DND-41 (cell line): ENCODE measurements around the gene HRH1.

ENCODE experiments used
- ATAC-seq: fragments of 200-7000 bp; cut with Tn5 transposase; 3 replicates; pipeline ENCODE4 v1.9.1; 2021; ENCODE audit warnings: low read depth; ENCODE audit not compliant: insufficient read depth
- DNase-seq: peaks from one replicate; pipeline ENCODE4 v3.0.0-alpha.2; 2020
- H2AFZ ChIP-seq: 2 replicates; pipeline ENCODE4 v1.6.0; 2012; ENCODE audit warnings: low read depth, low read length
- H3K27ac ChIP-seq: 2 replicates; pipeline ENCODE4 v1.5.1; 2012; ENCODE audit warnings: low read length, inconsistent platforms
- H3K27me3 ChIP-seq: fragments of 200-600 bp; sonication (generic); 2 replicates; pipeline ENCODE4 v1.6.0; 2012; ENCODE audit warnings: low read length, mild to moderate bottlenecking, inconsistent platforms; ENCODE audit not compliant: insufficient read depth, poor library complexity
- H3K36me3 ChIP-seq: 2 replicates; pipeline ENCODE4 v1.5.1; 2012; ENCODE audit warnings: low read length, inconsistent platforms; ENCODE audit not compliant: insufficient read depth
- H3K4me1 ChIP-seq: 2 replicates; pipeline ENCODE4 v1.5.1; 2012; ENCODE audit warnings: mild to moderate bottlenecking, low read length; ENCODE audit not compliant: insufficient read depth
- H3K4me2 ChIP-seq: 2 replicates; pipeline ENCODE4 v1.6.0; 2012; ENCODE audit warnings: mild to moderate bottlenecking, moderate library complexity, low read length, inconsistent platforms; ENCODE audit not compliant: insufficient read depth
- H3K4me3 ChIP-seq, 2 experiments: fragments of 200-600 bp in 1 of 2; shearing (Covaris generic) in 1 of 2; 2 replicates each; pipeline ENCODE4 v1.5.1; 2012 to 2016; ENCODE audit warnings: inconsistent platforms in 2 of 2, low read length in 2 of 2, mild to moderate bottlenecking in 2 of 2, low read depth in 1 of 2, moderate library complexity in 1 of 2
- H3K79me2 ChIP-seq: 2 replicates; pipeline ENCODE4 v1.6.0; 2012; ENCODE audit warnings: low read length, inconsistent platforms; ENCODE audit not compliant: insufficient read depth
- H3K9ac ChIP-seq: 2 replicates; pipeline ENCODE4 v1.6.0; 2012; ENCODE audit warnings: low read depth, mild to moderate bottlenecking, inconsistent platforms, low read length, moderate library complexity
- H3K9me3 ChIP-seq: 2 replicates; pipeline ENCODE4 v1.5.1; 2012; ENCODE audit warnings: low read length, moderate library complexity, mild to moderate bottlenecking, inconsistent platforms; ENCODE audit not compliant: insufficient read depth, severe bottlenecking
- H4K20me1 ChIP-seq: 2 replicates; pipeline ENCODE4 v1.6.0; 2012; ENCODE audit warnings: low read length; ENCODE audit not compliant: insufficient read depth
- CTCF ChIP-seq: IDR thresholded peaks from 2 replicates; pipeline ENCODE4 v1.5.1; 2012; ENCODE audit warnings: borderline replicate concordance, low read length, moderate library complexity, mild to moderate bottlenecking; ENCODE audit not compliant: poor library complexity, severe bottlenecking; ENCODE audit errors: extremely low read depth
- EZH2 ChIP-seq: IDR thresholded peaks from 3 replicates; pipeline ENCODE4 v1.6.1; 2012; ENCODE audit warnings: borderline replicate concordance, low read depth, mild to moderate bottlenecking, moderate library complexity, low read length, inconsistent platforms; ENCODE audit not compliant: severe bottlenecking

Gene HRH1

GRCh38 chr3:11220230-11220629, 65.9 kb downstream of the HRH1 start:
- H3K4me2 ChIP-seq = no peak overlapping the region

GRCh38 chr3:11221818-11222415, 67.6 kb downstream of the HRH1 start:
- Histone ChIP-seq H3K36me3 (no peaks in the 10 kb centered on the region), H3K9ac (no peak overlapping the region), H3K79me2 (no peaks in the 10 kb centered on the region), H3K4me3 (no peak overlapping the region), H3K9me3 (no peaks in the 10 kb centered on the region), H3K27ac (no peak overlapping the region), H4K20me1 (no peaks in the 10 kb centered on the region), H2AFZ (no peak overlapping the region), H3K4me2 (no peak overlapping the region), H3K4me1 (no peaks in the 10 kb centered on the region), H3K27me3 (no peaks in the 10 kb centered on the region)
- no peak for TF ChIP-seq EZH2
- peak; percentile 4 for TF ChIP-seq CTCF
- no peak for DNase-seq
- ATAC-seq = no peak

More at GRCh38 chr3:11220230-11220629, 65.9 kb downstream of the HRH1 start:
- H3K27me3 ChIP-seq = no peaks in the 10 kb centered on the region
- H3K36me3 ChIP-seq = no peaks in the 10 kb centered on the region
- no peaks in the 10 kb centered on the region for H3K9me3 ChIP-seq
- ATAC-seq (no peak), DNase-seq (no peak)
- no peak overlapping the region for H3K27ac ChIP-seq
- no peak for TF ChIP-seq CTCF
- TF ChIP-seq EZH2 = no peak
- no peaks in the 10 kb centered on the region for H3K4me1 ChIP-seq
- H3K79me2 ChIP-seq = no peaks in the 10 kb centered on the region
- no peak overlapping the region for H3K4me3 ChIP-seq
- H2AFZ ChIP-seq = no peak overlapping the region
- H3K9ac ChIP-seq = no peak overlapping the region
- H4K20me1 ChIP-seq = no peaks in the 10 kb centered on the region

GRCh38 chr3:11224010-11224409, 69.7 kb downstream of the HRH1 start:
- Histone ChIP-seq H3K4me3 (no peak overlapping the region), H3K9ac (no peak overlapping the region), H4K20me1 (no peaks in the 10 kb centered on the region), H3K27ac (no peak overlapping the region), H2AFZ (no peak overlapping the region), H3K36me3 (no peaks in the 10 kb centered on the region), H3K4me1 (no peaks in the 10 kb centered on the region), H3K27me3 (no peaks in the 10 kb centered on the region), H3K9me3 (no peaks in the 10 kb centered on the region), H3K4me2 (no peak overlapping the region), H3K79me2 (no peaks in the 10 kb centered on the region)
- DNase-seq = no peak
- TF ChIP-seq EZH2 (no peak), CTCF (no peak)
- ATAC-seq = no peak
